Gastrocnemius medialis (tissue), 4 donors: ENCODE results near the gene MMD2. TPM values are rescaled to one million over a fixed set of nuclear protein-coding genes. Genes with fewer than 3 reads are reported as not detected.

Experiments
- ATAC-seq, 2 donors: fragments of 150-250 bp; one replicate each; pipeline ENCODE4 v1.9.1; 2016
- DNase-seq, 2 donors: peaks; one replicate each; pipeline ENCODE4 v3.0.0-alpha.2; 2019
- H3K27ac ChIP-seq, 4 donors: fragments of 200-600 bp; sonication (generic); 1 replicate in 1 of 4; 2 replicates in 3 of 4; pipeline ENCODE4 v1.5.1; 2016 to 2018; ENCODE audit warnings: mild to moderate bottlenecking in 2 of 4, moderate library complexity in 1 of 4
- H3K27me3 ChIP-seq, 3 donors: fragments of 200-600 bp; sonication (generic) in 2 of 3; 1 replicate in 1 of 3; 2 replicates in 2 of 3; pipeline versions ENCODE4 v1.5.1 to v1.6.0; 2016 to 2019; ENCODE audit warnings: mild to moderate bottlenecking in 1 of 3, moderate library complexity in 1 of 3
- H3K36me3 ChIP-seq, 2 donors: fragments of 200-600 bp; sonication (generic) in 1 of 2; one replicate each; pipeline ENCODE4 v1.5.1; 2017 to 2018
- H3K4me1 ChIP-seq, 2 donors: fragments of 200-600 bp; sonication (generic) in 1 of 2; one replicate each; pipeline ENCODE4 v1.5.1; 2016 to 2017; ENCODE audit warnings: mild to moderate bottlenecking in 2 of 2
- H3K4me3 ChIP-seq, 4 donors: fragments of 200-600 bp; sonication (generic) in 3 of 4; 1 replicate in 1 of 4; 2 replicates in 3 of 4; pipeline ENCODE4 v1.5.1; 2016 to 2019; ENCODE audit warnings: mild to moderate bottlenecking in 2 of 4
- H3K9me3 ChIP-seq, 3 donors: fragments of 200-600 bp; sonication (generic) in 2 of 3; 1 replicate in 1 of 3; 2 replicates in 2 of 3; pipeline ENCODE4 v1.5.1; 2016 to 2019
- CTCF ChIP-seq, 5 experiments: fragments of 450-650 bp in 3 of 5; fragments of 200-600 bp in 2 of 5; sonication (generic) in 2 of 5; IDR thresholded peaks in 4 of 5; conservative IDR thresholded peaks in 1 of 5; 1 replicate in 4 of 5; 2 replicates in 1 of 5; pipeline ENCODE4 v1.5.1; 2016 to 2019; ENCODE audit warnings: antibody characterized with exemption in 5 of 5, mild to moderate bottlenecking in 3 of 5, moderate library complexity in 3 of 5
- POLR2A ChIP-seq, 2 donors: fragments of 450-650 bp; IDR thresholded peaks; one replicate each; pipeline ENCODE4 v1.6.1; 2017; ENCODE audit warnings: antibody characterized with exemption in 2 of 2, mild to moderate bottlenecking in 2 of 2, moderate library complexity in 2 of 2
- in situ Hi-C, 4 donors: fragments of 200-750 bp; cut with MboI; loops; one replicate each; pipeline versions ENCODE4 v1.15.0 to v1.8.0; 2017; ENCODE audit warnings: low sequenced_read_pairs in 4 of 4
- intact Hi-C: fragments of 100-400 bp; cut with DNase I; formaldehyde crosslinking; loops from one replicate; pipeline ENCODE4 v1.15.1; 2023; ENCODE audit warnings: low total_unique reads
- total RNA-seq, 4 donors: library from RNA; depleted of rRNA; stranded (reverse); fragments of >200 nt; gene quantifications; one replicate each; pipeline versions ENCODE4 v1.1.0 to v1.2.3, GENCODE V29; 2016

The MMD2 gene
- total RNA-seq, 4 donors from 2014 or later = not detected

GRCh38 chr7:4999369-4999950, 40.5 kb upstream of the MMD2 start:
- H3K9me3 ChIP-seq = no peaks in the 10 kb centered on the region
- no peak overlapping the region for H3K27ac ChIP-seq
- ATAC-seq = no peak
- TF ChIP-seq POLR2A (IDR thresholded peaks at IDR 0.05) (no peak), CTCF (IDR thresholded peaks at IDR 0.05 in 4 of 5, conservative IDR thresholded peaks at IDR 0.05 in 1 of 5) (no peak)
- H3K27me3 ChIP-seq = no peaks in the 10 kb centered on the region
- in situ Hi-C loops (no loop called here), intact Hi-C loops (no loop called here)
- no peak overlapping the region for H3K4me3 ChIP-seq
- H3K4me1 ChIP-seq = no peaks in the 10 kb centered on the region
- peaks cover 0 to 16% of the 10 kb centered on the region in 2 donors for H3K36me3 ChIP-seq
- no peak for DNase-seq

GRCh38 chr7:4998910-4999309, 39.9 kb upstream of the MMD2 start:
- intact Hi-C loops (no loop called here), in situ Hi-C loops (no loop called here)

GRCh38 chr7:4998244-4998643, 39.3 kb upstream of the MMD2 start:
- H3K36me3 ChIP-seq = peaks cover 0 to 21% of the 10 kb centered on the region in 2 donors
- in situ Hi-C loops = no loop called here
- ATAC-seq = no peak
- intact Hi-C loops = no loop called here
- no peaks in the 10 kb centered on the region for H3K9me3 ChIP-seq
- no peaks in the 10 kb centered on the region for H3K4me1 ChIP-seq
- no peaks in the 10 kb centered on the region for H3K27me3 ChIP-seq
- no peak for TF ChIP-seq CTCF (IDR thresholded peaks at IDR 0.05 in 4 of 5, conservative IDR thresholded peaks at IDR 0.05 in 1 of 5)
- TF ChIP-seq POLR2A (IDR thresholded peaks at IDR 0.05) = no peak
- H3K27ac ChIP-seq = no peak overlapping the region
- no peak for DNase-seq
- no peak overlapping the region for H3K4me3 ChIP-seq

More at GRCh38 chr7:4998910-4999309, 39.9 kb upstream of the MMD2 start:
- ATAC-seq (no peak), DNase-seq (no peak)
- Histone ChIP-seq H3K4me1 (no peaks in the 10 kb centered on the region), H3K36me3 (peaks cover 0 to 21% of the 10 kb centered on the region in 2 donors), H3K4me3 (no peak overlapping the region), H3K27ac (no peak overlapping the region), H3K9me3 (no peaks in the 10 kb centered on the region), H3K27me3 (no peaks in the 10 kb centered on the region)
- TF ChIP-seq POLR2A (IDR thresholded peaks at IDR 0.05) (no peak), CTCF (IDR thresholded peaks at IDR 0.05 in 4 of 5, conservative IDR thresholded peaks at IDR 0.05 in 1 of 5) (no peak)

- no peak for TF ChIP-seq CTCF (IDR thresholded peaks at IDR 0.05 in 4 of 5, conservative IDR thresholded peaks at IDR 0.05 in 1 of 5)
- no peak for TF ChIP-seq POLR2A (IDR thresholded peaks at IDR 0.05)
- ATAC-seq = no peak
- peaks cover 0 to 24% of the 10 kb centered on the region in 2 donors for H3K36me3 ChIP-seq
- no peak overlapping the region for H3K4me3 ChIP-seq
- intact Hi-C loops (no loop called here), in situ Hi-C loops (no loop called here)
- H3K27ac ChIP-seq = no peak overlapping the region
- H3K27me3 ChIP-seq = no peaks in the 10 kb centered on the region
- DNase-seq = no peak
- H3K9me3 ChIP-seq = no peaks in the 10 kb centered on the region
- H3K4me1 ChIP-seq = no peaks in the 10 kb centered on the region
These were observed 37.8 kb upstream of the MMD2 start for GRCh38 chr7:4996696-4997222.
